ENCODE data around the gene SNN.

The SNN gene

DNA sequence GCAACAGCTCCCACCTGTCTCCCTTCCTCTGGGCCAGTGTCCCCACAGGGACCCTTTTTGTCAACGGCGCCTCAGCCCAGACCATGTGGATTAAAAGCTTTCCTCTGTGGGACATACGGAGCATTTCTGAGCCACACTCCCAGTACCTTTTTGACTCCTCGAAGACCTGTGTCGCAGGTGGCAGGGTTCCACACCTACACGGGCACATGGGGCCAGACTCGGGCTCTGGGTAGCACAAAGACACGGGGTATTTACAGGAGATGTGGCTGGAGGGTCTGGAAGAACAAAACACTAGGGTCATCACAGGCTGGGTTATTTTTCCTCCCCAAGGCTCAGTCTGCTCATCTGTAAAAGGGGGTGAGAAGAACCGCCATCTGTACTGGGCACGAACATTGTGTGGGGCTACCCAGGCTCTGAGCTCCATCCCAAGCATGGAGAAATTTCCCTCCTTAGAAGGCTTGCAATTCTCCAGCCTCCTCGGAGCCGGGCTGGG lies 32.5 kb upstream of the SNN start:
- DNase-seq: no peak

DNA sequence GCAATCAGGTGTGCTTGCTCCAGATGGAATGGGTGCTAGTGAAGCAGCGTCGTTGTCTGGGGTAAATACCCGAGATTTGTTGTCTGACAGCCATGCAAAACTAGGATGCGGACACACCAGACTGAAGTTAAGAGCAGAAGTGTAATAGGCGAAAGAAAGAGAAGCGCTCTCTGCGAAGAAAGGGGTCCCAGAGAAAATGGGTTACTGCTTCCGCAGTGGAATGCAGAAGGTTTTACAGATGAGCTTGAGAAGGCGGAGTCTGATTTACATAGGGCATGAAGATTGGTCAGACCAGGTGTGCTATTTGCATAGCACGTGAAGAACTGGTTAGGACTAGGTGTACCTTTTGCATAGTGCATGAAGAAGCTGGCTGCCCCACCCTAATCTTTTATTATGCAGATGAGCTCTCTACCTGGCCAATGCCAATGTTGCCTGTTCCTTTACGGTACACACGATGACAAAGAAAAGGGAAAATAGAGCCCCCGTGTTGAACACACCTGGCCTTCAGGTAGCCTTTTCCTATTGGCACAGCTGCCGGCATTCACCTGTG lies 32.0 kb upstream of the SNN start:
- DNase-seq: peak; percentile 10

DNA sequence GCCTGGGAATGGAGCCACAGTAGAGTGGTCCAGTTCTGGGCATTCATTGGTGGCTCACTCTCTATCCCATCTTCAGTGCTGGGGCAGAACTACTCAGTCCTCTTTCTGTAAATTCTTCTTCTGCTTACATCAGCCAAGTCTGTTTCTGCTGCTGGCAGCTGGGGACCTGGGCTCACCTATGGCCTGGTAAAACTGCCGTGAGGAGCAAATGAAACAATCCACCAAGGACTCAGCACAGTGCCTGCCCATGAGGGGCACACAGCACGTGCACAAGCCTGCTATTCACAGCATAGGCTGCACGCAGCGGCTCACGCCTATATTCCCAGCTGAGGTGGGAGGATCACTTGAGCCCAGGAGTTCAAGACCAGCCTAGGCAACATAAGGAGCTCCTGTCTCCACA lies 30.9 kb upstream of the SNN start:
- DNase-seq: no peak

DNA sequence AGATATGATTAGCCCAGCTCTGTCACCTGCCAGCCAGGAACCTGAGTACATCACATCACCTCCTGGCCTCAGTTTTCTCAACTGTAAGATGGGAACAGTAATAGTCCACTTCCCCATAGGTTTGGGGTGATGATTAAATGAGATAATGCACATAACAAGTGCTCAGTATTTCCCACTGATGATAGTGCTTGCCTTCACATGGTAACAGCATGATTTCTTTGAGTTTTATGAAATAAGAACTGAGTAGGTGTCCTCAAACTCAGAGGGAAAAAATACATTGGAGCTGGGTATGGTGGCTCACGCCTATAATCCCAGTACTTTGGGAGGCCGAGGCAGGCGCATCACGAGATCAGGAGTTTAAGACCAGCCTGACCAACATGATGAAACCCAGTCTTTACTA lies 30.1 kb upstream of the SNN start:
- DNase-seq: no peak

DNA sequence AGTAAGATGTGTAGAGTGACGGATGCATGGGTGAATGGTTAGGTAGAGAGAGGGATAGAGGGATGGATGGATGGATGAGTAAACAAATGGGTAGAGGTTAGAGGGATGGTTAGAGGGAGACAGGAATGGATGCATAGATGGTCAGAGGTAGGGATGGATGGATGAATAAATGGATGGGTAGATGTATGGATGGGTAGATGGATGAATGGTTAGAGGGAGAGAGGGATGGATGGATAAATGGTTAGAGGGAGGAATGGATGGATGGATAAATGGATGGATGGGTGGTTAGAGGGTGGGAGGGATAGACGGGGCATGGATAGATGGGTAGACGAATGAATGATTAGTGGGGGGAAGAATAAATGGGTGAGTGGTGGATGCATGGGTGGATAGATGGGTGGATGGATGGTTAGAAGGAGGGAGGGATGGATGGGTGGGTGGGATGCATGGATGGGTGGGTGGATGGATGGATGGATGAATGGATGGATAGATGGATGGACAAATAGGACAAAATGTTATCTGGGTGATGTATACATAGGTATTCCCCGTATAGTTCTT lies 29.2 kb upstream of the SNN start:
- DNase-seq: no peak

DNA sequence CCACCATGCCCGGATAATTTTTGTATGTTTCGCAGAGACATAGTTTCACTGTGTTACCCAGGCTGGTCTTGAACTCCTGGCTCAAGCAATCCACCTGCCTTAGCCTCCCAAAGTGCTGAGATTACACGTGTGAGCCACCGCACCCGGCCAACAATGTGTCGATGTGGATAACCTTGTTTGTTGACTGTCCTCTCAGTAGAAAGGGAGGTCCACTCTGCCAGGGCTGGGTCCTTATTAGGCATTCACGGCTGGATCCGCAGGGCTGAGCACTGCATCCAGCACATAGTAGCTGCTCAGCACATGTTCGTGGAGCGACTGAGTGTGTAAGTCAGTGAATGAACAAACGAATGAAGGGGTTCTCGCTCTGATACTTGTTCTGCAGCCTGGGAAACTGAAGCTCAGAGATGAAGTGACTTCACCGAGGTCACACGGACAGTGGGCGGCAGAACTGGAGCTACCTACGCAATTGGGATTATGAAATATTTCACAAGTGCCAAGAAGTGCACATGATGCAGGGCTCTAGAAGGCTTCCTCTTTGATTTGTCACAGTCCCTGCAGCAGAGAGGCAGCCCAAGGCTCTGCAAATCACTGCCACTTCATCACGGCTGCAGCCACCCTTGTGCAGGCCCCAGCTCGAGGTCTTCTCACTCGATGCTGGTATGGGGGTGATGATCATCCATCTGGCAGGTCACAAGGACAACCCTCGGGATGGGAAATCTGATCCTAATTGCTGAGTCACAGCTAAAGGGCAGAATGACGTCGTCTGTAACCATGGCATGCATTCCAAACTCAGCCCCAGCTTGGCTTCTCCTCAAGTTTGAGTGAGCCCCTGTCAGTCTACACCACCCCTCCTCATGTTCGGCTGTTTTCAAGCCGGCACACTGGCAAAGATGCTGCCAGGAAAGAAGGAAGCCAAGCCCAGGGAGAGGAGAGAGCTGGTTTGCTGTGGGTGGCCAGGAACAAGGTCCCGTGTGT lies 28.0 kb upstream of the SNN start:
- no peak for DNase-seq

DNA sequence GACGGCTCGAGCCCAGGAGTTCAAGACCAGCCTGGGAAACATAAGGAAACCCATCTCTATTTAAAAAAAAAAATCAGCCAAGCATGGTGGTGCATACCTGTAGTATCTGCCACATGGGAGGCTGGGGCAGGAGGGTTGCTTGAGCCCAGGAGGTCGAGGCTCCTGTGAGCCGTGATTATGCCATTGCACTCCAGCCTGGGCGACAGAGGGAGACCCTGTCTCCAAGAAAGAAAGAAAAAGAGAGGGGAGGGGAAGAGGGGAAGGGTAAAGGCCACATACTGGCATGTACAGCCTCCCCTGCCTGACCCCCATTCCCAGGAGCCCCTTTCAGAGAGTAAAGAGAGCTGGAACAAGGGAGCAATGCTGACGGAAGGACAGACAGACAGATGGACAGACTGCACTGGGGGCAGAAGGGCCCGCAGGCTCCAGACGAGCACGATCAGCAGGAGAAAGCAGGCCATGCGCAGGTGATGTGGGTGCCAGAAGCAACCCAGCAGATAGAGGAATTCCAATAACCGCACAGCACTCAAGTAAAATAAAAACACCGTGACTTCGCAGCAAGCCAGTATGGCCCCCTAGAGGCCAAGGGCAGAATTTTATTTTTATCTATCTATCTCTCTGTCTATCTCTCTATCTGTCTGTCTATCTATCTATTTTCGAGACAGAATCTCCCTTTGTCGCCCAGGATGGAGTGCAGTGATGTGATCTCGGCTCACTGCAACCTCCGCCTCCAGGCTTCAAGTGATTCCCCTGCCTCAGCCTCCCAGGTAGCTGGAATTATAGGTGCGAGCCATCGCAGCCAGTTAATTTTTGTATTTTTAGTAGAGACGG lies 27.1 kb upstream of the SNN start:
- peak; percentile 14 for DNase-seq

DNA sequence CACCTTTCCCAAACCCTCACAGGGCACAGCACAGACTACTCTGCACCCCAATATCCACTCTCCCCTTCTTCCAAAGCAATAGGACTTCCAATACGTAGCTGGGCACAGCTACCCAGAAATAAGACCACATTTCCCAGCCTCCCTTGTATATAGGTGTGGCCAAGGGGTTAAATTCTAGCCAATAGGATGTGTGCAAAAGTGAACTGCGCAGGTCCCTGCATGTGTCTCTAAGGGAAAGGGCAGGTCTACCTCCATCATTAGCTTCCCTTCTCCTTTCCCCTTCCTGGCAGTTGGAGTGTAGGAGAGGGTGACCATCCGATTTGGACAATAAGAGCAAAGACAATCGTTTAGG lies 25.5 kb upstream of the SNN start:
- no peak for DNase-seq

DNA sequence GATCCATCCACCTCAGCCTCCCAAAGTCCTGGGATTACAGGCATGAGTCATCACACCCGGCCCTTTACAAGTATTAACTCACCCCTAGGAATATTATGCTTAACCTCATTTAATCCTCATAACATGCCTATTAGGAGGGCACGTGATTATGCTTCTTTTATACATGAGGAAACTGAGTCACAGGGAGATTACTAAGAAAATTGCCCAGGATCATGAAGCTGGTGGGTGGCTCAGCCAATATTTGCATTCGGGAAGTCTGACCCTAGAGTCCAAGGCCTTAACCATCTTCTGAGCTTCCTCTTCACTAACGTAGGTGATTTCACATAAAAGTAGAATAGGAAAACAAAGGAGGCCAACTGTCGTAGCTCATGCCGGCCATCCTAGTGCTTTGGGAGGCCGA lies 19.0 kb upstream of the SNN start:
- no peak for DNase-seq

DNA sequence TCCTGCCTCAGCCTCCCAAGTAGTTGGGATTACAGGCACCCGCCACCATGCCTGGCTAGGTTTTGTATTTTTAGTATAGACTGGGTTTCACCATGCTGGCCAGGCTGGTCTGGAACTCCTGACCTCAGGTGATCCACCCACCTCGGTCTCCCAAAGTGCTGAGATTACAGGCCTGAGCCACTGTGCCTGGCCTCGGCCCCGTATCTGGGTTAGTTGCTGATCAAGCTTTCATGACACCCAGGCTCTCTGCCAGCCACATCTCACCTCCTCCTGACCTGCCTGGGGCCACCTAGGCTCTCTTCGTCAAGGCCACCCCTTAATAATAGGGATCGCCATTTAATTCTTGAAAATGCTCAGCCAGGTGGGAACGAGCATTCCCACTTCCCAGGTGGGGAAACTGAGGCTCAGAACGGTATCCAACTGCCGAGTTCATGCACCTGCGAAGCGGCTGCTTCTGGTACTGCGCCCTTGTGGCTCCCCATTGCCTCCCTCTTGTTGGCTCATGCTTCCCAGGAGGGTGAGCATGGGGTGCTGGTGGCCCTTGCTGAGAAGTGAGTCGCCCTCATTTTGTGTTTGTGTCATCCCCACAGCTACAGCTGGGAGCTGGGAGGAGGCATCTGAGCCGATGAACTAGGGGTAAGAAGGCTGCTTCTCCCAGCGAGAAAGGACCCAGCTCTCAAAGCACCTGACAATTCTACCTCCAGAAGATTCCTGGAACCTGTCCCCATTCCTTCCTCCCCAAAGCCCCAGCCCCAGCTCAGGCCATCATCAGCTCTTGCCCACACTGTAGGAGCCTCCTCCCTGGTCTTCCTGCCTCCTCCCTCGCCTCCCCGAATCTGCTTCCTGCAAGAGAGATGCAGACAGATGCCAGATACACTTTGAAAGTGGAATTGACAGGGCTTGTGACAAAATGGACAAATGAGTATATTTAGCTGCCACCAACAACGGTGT lies 17.3 kb upstream of the SNN start:
- no peak for DNase-seq

DNA sequence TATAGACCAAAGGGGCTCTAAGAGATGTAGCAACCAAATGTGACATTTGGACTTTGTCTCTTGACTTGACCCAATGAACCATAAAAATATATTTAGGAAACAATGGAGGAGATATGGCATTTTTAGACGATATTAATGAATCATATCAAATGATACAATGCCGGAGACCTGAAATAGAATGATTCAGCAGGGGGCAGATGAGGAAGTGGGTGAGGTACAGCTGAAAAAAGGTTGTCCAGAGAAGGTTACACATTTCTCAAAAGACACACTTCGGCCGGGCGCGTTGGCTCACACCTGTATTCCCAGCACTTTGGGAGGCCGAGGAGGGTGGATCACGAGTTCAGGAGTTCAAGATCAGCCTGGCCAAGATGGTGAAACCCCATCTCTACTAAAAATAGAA lies 16.5 kb upstream of the SNN start:
- no peak for DNase-seq

DNA sequence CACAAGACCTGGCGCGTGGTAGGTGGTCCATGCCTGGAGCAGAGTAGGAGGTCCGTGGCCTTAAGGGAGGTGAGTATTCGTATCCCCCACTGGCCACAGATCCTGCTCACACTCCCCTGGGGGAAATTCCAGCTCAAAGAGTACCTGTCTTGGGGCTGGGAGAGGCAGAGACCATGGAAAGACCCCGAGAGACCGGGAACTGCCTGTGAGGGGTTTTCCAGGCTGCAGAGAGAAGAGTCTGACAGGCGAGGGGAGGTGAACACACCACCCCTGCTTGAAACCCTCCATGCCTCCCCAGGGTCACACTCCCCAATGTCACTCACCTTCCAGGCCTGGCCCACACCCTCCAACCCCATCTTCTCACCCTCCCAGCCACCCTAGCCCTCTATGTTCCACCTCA lies 12.6 kb upstream of the SNN start:
- no peak for DNase-seq

DNA sequence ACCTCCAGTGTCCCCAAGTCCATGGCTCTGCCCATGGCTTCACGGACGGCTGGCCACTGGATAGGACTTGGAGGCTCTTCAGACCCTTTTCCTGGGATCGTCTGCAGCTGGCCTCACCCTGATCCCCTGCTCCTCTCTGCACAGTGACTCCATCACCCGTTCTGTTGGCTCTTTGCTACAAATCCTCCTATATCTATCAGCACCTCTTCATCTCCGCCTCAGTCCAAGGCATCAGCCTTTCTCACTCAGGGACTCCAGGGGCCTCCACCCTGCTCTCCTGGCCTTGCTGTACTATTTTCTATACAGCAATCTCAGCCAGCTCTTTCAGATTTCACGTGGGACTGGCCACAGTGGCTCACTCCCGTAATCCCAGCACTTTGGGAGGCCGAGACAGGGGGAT lies 10.7 kb upstream of the SNN start:
- no peak for DNase-seq

DNA sequence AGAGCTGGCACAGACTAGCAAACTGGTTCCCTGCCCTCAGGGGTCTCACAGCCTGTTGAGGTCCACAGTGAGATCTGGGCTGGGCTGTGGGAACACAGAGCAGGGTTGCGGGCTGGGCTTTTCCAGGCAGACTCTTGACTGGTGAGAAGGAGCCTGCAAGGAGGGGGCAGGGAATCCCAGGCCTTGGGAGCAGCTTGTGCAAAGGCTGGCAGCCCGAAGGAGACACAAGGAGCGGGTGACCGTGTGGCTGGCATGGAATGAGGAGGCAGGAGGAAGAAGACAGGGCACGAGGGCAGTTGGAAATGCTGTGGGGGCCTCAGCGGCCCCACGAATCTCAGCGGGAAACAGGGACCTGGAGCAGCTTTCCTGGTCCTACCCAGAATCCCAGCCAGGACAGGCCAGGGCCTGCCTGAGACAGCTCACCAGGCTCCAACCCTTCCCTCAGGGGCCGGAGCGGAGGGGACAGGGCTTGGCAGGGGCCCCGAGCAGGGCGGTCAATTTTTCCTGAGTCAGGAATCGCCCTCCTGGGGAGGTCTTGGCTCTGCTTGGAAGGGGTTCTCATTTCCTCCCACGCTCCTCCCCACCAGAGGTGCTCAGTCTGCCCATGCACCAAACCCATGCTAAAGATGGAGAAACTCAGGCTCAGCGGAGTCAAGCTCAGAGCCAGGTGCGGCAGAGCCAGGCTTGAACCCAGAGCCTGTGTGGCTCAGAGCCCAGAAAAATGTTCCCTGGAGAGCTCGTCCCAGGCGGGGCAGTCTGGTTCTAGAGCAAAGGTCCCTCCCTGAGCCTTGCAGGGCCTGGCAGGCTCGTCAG lies 9.2 kb upstream of the SNN start:
- no peak for DNase-seq

DNA sequence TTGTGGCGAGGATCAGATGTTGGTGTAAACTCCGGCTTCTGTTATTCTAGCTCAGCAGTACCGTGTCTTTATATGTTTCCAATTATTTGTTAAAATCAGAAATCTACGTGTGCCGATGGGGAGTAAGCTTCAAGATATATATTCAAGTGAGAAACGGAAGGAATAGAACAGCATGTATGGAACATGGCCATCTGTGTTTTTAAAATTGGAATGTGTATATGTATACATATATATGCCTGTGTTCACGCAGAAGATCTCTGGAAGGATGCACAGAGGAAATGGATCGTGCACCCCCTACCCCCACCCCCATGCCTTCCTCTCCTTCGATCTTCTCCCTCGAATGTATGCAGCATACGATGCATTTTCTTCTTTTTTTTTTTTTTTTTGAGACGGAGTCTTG lies 7.7 kb upstream of the SNN start:
- DNase-seq: no peak

DNA sequence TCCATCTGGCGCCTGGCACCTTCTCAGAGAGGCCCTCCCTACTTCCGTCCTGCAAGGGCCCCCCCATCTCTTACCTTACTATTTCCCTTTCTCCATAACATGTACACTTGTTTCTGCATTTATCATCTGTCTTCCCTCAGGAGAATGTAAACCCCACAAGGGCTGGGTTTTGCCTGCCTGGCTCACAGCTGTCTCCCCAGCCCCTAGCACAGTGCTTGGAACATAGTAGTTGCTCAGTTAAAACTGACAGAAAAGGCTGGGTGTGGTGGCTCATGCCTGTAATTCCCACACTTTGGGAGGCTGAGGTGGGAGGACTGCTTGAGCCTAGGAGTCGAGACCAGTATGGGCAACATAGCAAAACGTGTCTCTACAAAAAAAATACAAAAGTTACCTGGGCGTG lies 5.7 kb upstream of the SNN start:
- DNase-seq: no peak

DNA sequence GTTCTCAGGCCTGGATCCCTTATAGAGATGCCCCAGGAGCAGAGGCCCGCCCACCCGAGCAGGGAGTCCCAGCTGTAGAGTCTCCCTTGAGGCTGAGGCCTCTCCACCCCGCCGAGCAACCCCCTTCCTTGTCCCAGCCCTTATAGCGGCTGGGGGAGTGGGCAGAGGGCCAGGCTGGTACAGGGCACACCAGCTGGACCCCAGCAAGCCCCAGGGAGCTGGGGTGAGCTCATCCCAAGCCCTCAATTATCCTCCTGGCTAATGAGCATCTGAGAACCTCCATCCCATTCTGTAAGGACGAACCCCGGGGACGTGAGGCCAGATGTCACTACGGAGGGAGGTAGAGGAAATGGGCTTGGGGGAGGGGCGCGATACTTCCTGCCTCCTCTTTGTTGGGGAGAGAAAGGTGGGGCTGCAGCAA lies 3.2 kb upstream of the SNN start:
- no peak for DNase-seq

DNA sequence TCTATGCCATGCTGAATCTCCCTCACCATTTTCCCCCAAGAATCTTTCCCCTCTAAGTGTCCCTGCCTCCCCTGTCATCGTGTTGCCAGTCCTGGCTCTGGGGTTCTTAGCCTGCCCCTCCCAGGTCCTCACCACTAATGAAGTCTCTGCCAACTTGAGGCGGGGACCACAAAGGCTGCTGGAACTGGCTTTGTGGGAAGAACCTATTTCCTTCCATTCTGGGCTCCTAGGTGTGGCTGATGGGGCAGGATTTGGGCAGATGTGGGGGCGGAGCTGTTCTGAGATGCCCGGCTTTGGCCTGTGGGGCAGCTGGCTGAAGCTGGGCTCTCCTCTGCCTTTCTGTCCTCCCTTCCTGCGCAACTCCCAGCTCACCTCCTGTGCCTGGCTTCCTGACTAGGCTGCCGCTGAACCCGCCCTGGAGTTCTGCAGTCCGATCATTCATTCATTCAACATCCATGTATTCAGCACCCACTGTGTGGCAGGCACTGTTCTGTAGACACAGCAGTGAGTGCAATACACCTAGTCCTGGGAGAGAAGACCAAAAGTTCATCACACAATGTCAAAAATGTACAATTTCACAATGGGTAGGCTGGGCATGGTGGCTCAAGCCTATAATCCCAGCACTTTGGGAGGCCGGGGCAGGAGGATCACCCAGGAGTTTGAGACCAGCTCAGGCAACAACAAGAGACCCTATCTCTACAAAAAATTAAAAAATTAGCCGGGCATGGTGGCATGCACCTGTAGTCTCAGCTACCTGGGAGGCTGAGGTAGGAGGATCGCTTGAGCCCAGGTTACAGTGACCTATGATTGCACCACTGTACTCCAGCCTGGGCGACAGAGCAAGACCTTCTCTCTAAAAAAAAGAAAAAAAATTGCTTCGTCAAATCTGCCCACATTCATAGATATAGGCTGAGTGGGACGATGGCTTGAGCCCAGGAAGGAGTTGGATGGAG lies 1.9 kb upstream of the SNN start:
- no peak for DNase-seq

DNA sequence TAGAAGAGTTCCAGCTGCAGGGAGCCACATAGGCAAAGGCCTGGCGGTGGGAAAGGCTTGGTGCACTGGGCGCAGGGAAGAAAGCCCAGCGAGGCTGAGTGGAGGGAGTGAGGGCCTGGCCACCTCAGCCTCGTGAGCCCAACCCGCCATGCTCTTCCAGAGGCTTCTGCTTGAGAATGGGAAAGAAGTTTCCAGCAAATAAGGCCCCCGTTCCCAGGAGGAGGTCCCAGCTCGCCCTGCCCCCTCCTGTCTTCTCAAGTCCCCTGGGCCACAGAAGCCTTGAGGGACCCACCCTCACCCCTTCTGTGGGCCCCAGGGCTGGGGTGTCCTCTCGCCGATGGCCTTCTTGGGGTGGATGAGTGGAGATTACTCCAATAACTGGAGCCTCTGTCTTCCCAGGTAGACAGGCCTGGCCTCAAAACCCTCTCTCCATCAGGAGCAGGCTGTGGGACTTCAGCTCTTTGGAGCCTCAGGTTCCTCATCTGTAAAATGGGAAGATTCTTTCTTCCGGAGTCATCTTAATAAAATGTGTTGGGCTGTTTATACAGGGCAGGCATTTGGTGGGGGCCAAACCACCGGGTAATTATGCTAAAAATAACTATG lies 933 bp upstream of the SNN start:
- DNase-seq: no peak

All from NCI-H1092 (cell line).